ENCODE results near the gene PARVG.

DNA sequence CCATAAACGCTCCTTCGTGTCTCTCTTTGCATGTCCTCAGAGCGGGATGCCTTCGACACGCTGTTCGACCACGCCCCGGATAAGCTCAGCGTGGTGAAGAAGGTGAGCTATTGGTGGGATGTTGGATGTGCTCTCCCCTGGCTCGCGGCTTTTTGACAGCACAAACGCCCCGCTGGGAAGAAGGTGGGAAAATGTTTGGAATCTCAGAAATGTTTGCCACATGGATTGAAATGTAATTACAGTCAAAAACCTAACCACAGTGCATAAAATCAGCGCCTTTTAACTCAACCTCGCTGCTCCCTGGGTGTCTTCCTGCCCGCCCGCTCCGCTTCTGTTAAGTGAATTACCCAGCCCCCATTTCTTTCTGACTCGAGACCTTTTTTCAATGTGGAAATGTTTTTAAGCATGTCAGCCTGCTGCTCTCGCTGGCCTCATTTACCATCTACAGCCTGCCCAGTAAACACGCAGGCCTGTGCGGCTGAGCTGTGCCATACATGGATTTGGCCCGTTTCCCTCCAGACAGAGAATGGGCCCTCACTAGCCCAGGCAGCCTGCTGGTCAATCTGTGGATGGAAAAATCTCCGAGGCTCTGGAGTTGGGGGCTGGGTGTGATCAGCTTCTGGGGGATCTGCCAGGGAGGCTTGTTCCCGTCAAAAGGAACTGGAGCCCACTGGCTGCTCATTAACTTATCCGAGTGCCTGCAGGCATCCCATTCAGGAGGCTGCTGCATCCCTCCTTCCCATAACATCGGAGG, 32.7 kb upstream of the PARVG start:
- no peak for TF ChIP-seq RXRB (CRISPR knock-in tag; IDR thresholded peaks at IDR 0.05; ENCODE audit: borderline replicate concordance)
- TF ChIP-seq SP1 (IDR thresholded peaks at IDR 0.05), result no peak
- TF ChIP-seq SP1 (CRISPR knock-in tag; IDR thresholded peaks at IDR 0.05), result no peak
- no peak for TF ChIP-seq TOE1 (CRISPR knock-in tag; IDR thresholded peaks at IDR 0.05)
- no peak for TF ChIP-seq CTCF (CRISPR knock-in tag; IDR thresholded peaks at IDR 0.05)
- TF ChIP-seq NR2F6 (IDR thresholded peaks at IDR 0.05), result no peak
- TF ChIP-seq NR2F6 (CRISPR knock-in tag; IDR thresholded peaks at IDR 0.05), result no peak
- no peak for TF ChIP-seq SMAD1 (CRISPR knock-in tag; IDR thresholded peaks at IDR 0.05; ENCODE audit: borderline replicate concordance, low read depth)
- TF ChIP-seq ZBTB1 (CRISPR knock-in tag; IDR thresholded peaks at IDR 0.05; ENCODE audit: borderline replicate concordance), result no peak
- no peak for TF ChIP-seq ZBTB43 (CRISPR knock-in tag; conservative IDR thresholded peaks at IDR 0.05)
- no peak for TF ChIP-seq RBM39 (IDR thresholded peaks at IDR 0.05; ENCODE audit: low read depth, low read length, poor library complexity, severe bottlenecking)
- TF ChIP-seq POLR2A (IDR thresholded peaks at IDR 0.05; ENCODE audit: insufficient read depth in 1 of 2, low read depth in 2 of 2, low read length in 2 of 2), result no peak
- TF ChIP-seq ZNF331 (CRISPR knock-in tag; IDR thresholded peaks at IDR 0.05), result no peak
- no peak for TF ChIP-seq BRD4 (CRISPR knock-in tag; IDR thresholded peaks at IDR 0.05)
- no peak for TF ChIP-seq EP300 (IDR thresholded peaks at IDR 0.05; ENCODE audit: low read depth in 2 of 2, low read length in 2 of 2)
- TF ChIP-seq EP300 (CRISPR knock-in tag; IDR thresholded peaks at IDR 0.05; ENCODE audit: borderline replicate concordance), result no peak
- TF ChIP-seq, protein P1, sequence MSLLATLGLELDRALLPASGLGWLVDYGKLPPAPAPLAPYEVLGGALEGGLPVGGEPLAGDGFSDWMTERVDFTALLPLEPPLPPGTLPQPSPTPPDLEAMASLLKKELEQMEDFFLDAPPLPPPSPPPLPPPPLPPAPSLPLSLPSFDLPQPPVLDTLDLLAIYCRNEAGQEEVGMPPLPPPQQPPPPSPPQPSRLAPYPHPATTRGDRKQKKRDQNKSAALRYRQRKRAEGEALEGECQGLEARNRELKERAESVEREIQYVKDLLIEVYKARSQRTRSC (CRISPR knock-in tag; IDR thresholded peaks at IDR 0.05; ENCODE audit: low read depth), result no peak
